HG02970 (cell line): Measurements from ENCODE around the gene EPN1.

Experiments used
- ATAC-seq: cut with Tn5 transposase; IDR thresholded peaks from one replicate; pipeline ENCODE4 v1.9.1; 2021; ENCODE audit warnings: mild to moderate bottlenecking, moderate library complexity, moderate number of reproducible peaks; ENCODE audit not compliant: unreplicated experiment, low FRiP score

Gene EPN1

DNA sequence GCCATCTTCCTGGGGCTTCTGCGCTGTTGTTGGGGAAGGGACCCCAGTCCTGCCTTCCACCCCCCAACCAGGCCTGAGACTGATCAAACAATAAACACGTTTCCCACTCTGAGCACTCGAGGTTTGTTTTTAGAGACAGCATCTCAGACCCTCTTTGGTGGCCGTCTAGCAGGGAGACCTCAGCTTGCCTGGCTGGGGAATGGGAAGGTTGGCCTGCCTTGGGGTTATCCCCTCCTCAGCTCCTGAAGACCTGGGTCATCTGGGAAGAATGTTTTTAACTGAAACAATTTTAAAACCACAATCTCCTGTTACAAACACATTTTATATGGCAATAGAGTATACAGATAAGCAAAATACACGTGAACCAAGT lies 29.5 kb upstream of the EPN1 start:
- no peak for ATAC-seq

DNA sequence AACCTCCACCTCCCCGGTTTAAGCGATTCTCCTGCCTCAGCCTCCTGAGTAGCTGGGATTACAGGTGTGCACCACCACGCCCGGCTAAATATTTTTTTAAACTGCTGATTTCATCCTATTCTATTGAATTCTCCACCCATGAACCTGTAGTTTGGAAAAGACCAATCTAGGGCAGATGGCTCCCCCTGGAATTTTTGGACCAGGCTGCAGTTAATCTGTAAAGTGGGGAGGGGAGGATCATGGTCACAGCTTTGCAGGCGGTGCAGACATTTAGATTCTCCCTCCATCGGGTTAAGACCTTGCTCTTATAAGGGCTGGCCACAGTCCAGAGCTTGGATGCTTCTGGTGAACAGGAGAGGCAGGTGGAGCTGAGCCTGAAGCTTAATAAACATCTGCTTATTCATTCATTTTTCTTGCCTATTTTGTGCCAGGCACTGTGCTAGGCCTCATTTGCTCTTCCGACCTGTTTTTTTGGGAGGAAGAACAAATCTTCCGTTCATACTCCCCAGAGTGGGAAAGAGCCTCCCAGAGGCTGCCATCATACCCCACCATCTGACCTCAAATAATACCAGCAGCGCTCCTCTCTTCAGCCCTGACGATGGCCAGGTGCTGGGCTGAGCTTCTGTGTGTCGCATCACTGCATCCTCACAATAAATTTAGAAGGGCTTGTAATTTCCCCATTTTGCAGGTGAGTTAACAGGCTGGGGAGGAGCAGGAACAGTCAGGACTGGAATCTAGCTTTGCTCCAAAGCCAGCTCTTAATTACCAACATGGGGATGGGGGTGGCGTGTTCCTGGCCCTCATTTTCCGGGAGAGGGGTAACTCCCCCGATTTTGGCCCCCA lies 27.9 kb upstream of the EPN1 start:
- no peak for ATAC-seq

GRCh38 chr19:55647732-55648584 lies 27.1 kb upstream of the EPN1 start, which contains the start of gene CCDC106:
CCDC106 (plus strand) TSS chr19:55648212; CDS start chr19:55649047, 835 bp downstream.
- ATAC-seq: no peak

DNA sequence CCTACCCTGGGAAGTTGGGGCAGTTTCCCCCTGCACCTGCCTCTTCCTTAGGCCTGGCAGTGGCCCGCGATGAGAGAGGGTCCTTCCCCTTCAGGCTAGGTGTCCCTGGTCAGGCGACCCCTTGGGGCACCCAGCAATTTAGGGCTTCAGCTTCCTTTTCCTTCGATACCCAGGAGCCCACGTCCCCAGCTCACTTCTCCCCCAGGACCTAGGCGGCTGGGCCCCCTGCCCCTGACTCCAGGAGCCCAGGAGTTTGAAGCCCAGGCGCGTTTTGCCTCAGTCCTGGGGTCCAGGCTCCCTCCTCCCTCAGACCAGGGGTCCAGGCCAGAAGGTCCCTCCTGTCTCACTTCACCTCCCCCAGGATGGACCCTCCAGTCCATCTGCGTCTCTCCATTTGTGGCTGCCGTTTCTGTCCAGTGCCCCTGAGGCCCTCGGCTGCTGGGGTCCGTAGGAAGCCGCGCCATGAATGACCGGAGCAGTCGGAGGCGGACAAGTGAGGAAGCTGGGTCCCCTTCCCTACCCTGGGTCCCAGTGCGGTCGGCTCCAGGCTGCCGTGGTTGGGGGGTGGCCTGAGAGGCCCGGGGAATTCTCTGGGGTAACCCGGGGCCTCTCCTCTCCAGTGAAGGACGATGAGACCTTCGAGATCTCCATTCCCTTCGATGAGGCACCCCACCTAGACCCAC lies 26.3 kb upstream of the EPN1 start:
- ATAC-seq: no peak

- ATAC-seq: no peak
Measured at GRCh38 chr19:55649268-55650125, 25.5 kb upstream of the EPN1 start.

DNA sequence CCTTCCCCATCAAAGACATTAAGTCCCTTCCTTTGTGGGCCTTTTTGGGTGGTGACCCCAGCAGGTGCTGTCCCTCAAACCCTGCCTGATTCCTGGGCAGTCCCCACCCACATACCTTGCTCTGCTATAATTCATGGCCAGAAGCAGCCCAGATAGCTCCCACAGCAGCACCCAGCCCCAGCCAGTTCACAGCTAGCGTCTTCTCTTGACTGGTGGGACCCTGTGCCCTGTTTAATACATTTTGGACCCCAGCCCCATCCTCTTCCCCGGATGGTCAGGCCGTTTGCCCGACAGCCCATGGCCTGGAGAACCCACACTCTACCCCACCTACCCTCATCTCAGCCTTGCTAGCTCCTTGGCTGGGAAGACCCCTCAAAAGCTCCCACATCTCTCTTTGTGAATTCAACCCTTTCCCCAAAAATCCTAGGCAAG lies 24.9 kb upstream of the EPN1 start:
- no peak for ATAC-seq

DNA sequence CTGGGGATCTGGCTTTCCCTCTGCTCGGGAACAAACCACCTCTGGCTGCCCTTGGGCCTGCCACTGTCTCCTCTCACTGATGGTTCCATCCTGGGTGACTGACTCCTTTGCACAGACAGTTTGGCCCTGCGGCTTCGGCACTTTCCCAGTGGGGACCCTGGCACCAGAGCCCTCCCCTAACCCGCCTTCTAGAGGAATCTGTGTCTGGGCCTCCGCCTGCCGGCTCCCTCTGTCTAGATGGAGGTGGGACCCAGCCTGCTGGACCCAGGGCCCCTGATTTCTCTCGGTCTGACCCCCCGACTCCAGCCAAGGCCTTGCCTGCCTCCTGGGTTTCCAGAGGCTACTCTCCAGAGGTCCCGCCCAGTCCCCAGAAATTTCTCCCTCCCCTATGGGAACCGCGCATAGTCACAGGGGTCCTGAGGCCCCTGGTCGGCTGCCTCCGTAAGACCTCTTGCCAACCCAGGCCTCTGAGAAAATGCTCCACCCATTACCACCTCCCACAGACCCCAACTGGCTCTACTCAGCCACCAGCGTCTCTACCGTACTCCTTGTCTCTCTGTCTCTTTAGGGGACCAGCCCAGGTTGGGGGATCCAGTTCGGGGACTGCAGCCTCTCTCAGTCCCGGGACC lies 24.3 kb upstream of the EPN1 start:
- no peak for ATAC-seq

- ATAC-seq: no peak
Measured at GRCh38 chr19:55651236-55651635, 23.8 kb upstream of the EPN1 start.

GRCh38 chr19:55652311-55653128 lies 22.5 kb upstream of the EPN1 start:
- ATAC-seq: no peak

DNA sequence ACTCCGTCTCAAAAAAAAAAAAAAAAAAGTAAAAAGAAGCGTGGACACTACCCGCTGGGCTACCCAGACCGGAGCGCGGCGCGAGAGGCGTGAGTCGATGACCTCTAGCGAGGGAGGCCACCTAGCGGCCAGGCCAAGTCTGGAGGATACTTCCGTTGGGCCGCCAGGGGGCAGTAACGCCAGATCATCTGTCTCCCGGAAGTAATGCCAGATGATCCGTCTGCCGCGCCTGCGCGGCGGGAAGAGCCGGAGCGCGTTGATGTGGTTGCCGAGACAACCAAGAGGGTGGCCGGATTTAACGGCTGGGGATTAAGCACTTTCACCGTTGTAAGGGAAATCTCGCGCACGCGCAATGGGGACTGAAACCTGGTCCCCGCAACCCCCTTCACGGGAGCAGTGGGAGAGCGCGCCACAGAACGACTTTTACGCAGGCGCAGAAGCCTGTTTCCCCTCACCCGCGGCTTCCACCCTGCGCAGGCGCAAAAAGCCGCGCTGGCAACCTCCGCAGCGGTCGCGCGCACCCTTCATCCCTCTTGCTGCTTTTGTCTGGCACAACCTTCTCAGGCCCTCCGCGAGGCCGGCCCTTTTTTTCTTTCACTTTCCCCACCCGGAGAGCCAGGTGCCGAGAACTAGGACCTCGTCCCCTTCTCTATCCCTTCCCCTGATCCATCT lies 21.2 kb upstream of the EPN1 start:
- peak; percentile 40 for ATAC-seq

DNA sequence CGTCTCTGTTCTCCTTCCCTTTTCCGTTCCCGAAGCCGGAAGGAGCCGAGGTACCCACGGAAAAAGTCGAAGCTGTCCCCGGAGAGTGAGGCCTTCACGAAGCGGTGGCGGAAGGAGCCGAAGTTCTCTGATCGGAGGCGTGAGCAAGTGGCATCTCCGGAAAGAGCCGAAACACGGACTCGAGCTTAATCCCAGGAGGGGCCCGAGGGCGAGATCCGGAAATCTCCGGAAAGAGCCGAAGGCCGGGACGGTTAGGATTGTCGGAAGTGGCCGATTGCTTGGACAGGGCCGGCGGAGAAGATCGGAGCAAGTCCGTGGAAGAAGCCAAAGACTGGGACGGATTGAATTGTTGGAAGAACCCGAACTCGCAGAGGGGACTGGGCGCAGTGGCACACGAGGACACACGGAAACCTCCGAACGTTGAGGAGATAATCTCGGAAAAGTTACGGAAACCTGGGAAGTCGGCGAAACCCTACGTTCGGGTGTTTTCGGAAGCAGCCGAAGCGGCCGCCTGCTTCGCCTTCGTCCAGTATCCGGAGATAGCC lies 20.6 kb upstream of the EPN1 start:
- peak; percentile 56 for ATAC-seq

DNA sequence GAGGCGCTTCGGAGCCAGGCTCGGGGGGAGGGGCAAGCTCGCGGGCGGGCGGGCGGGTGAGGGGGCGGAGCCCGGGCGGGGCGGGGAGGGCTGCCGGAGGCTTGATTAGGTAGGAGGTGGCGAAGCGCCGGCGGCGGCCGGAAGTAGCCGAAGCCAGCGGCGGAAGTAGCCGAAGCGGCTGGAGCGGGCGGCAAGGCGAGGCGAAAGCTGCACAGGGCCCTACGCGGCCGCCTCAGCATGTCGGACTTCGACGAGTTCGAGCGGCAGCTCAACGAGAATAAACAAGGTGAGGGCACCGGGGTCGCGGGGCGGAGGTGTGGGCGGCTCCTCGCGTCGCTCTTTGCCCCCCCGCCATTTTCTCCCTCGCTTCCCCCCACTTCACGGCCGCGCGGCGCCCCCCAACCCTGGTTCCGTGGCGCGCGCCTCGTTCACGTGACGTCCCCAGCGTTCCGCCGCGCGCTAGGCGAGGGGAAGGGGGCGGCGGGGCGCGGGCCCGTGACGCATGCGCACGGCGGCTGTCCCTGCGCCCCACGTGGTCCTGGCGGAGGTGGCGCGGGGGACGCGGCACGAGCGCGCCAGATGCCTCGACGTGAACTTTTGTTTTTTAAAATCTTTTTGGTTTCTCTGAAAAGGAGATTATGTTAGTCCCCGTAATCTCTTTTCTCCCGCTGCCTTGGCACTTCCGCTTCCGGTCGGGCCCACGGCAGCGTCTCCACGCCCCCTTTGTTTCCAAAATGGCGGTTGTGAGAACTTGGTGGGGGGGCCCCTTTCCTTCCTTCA lies 20.0 kb upstream of the EPN1 start, which contains the start of gene U2AF2:
TSS of gene U2AF2 (plus strand) at position 168 of the 780 bp plus-strand sequence. CDS start at position 238, 70 bp downstream.
- peak; percentile 34 for ATAC-seq

- no peak for ATAC-seq
Measured at GRCh38 chr19:55655648-55656040, 19.4 kb upstream of the EPN1 start.

DNA sequence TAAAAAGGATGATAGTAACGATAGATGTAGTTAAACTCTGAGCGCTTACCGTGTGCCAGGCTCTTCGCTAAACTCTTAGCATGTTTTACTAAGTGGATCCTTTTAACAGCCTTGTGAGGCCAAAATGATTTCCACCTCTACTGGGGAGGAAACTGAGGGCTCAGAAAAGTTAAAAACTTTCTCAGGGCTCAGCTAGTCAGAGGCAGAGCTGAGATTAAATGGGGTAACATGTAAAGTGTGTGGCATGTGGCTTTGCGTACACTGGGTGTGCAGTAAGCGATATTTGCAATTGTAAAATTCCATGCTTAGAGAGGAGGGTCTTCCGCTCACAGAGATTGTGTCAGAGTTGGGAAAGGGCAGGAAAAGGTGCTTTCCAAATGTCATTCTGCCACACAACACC lies 18.5 kb upstream of the EPN1 start:
- no peak for ATAC-seq

- ATAC-seq: no peak
Measured at GRCh38 chr19:55656988-55657747, 17.9 kb upstream of the EPN1 start.

GRCh38 chr19:55658846-55659459 lies 16.1 kb upstream of the EPN1 start:
- no peak for ATAC-seq
